DMS153 (cell line): Measurements from ENCODE around the gene HSPA12B.
A peak's percentile ranks its signal among the peaks of the same experiment; 100 is the strongest.

Source experiments
- DNase-seq: peaks from one replicate; lab custom pipeline; 2025; lab: John Stamatoyannopoulos, UW

The HSPA12B gene

GRCh38 chr20:3729811-3730540 lies 2.5 kb upstream of the HSPA12B start:
- DNase-seq = no peak

- no peak for DNase-seq
These were observed 1.4 kb upstream of the HSPA12B start for GRCh38 chr20:3730803-3731672.

GRCh38 chr20:3731944-3732326 lies 550 bp upstream of the HSPA12B start:
- DNase-seq = no peak

- no peak for DNase-seq
These were observed 872 bp downstream of the HSPA12B start for GRCh38 chr20:3733119-3733995.

- DNase-seq = no peak
These were observed 1.8 kb downstream of the HSPA12B start for GRCh38 chr20:3734111-3734843.

GRCh38 chr20:3735768-3736167 lies 3.3 kb downstream of the HSPA12B start:
- DNase-seq = no peak

GRCh38 chr20:3738111-3739053 lies 5.9 kb downstream of the HSPA12B start:
- peak; percentile 24 for DNase-seq

- DNase-seq = no peak
These were observed 6.8 kb downstream of the HSPA12B start for GRCh38 chr20:3739054-3739925.

- DNase-seq = no peak
These were observed 7.5 kb downstream of the HSPA12B start for GRCh38 chr20:3739926-3740451.

GRCh38 chr20:3740615-3741301 lies 8.3 kb downstream of the HSPA12B start:
- DNase-seq = no peak

- DNase-seq = no peak
These were observed 9.5 kb downstream of the HSPA12B start for GRCh38 chr20:3741836-3742458.

GRCh38 chr20:3743251-3743650 lies 10.8 kb downstream of the HSPA12B start:
- no peak for DNase-seq

GRCh38 chr20:3744037-3744436 lies 11.6 kb downstream of the HSPA12B start:
- DNase-seq = no peak

- DNase-seq = peak; percentile 74
These were observed 12.6 kb downstream of the HSPA12B start for GRCh38 chr20:3744806-3745685.

- DNase-seq = no peak
These were observed 13.2 kb downstream of the HSPA12B start for GRCh38 chr20:3745686-3746173.

GRCh38 chr20:3747471-3747870 lies 15.0 kb downstream of the HSPA12B start:
- no peak for DNase-seq

GRCh38 chr20:3748073-3748472 lies 15.6 kb downstream of the HSPA12B start:
- DNase-seq = no peak
